ENCODE results near the gene BEST1. TPM values are rescaled to one million over a fixed set of nuclear protein-coding genes. Genes with fewer than 3 reads are reported as not detected.

BEST1 gene
- total RNA-seq, 4 donors from 2014 or later, result 8.1 to 14.3 (median 10.1) TPM

- no peak for TF ChIP-seq CTCF (IDR thresholded peaks at IDR 0.05; ENCODE audit: low read depth)
Observed at GRCh38 chr11:61911701-61912529, 38.2 kb upstream of the BEST1 start.

- TF ChIP-seq CTCF (IDR thresholded peaks at IDR 0.05; ENCODE audit: low read depth), result no peak
Observed at GRCh38 chr11:61912530-61912898, 37.6 kb upstream of the BEST1 start.

GRCh38 chr11:61912991-61913698, 37.0 kb upstream of the BEST1 start:
- TF ChIP-seq CTCF (IDR thresholded peaks at IDR 0.05; ENCODE audit: low read depth), result no peak

GRCh38 chr11:61913699-61914395, 36.3 kb upstream of the BEST1 start:
- TF ChIP-seq CTCF (IDR thresholded peaks at IDR 0.05; ENCODE audit: low read depth), result no peak

GRCh38 chr11:61914471-61915171, 35.5 kb upstream of the BEST1 start:
- TF ChIP-seq CTCF (IDR thresholded peaks at IDR 0.05; ENCODE audit: low read depth), result no peak

- TF ChIP-seq CTCF (IDR thresholded peaks at IDR 0.05; ENCODE audit: low read depth), result no peak
Observed at GRCh38 chr11:61916737-61917333, 33.3 kb upstream of the BEST1 start.

Data from subcutaneous adipose tissue (tissue), 4 donors.